GM23248 (cell line): ENCODE results near the gene MAML2.

Experiments used
- EZH2 ChIP-seq: fragments of 200-600 bp; sonication (generic); IDR thresholded peaks from 2 replicates; pipeline ENCODE4 v1.6.1; 2018; ENCODE audit warnings: antibody characterized with exemption, mild to moderate bottlenecking; ENCODE audit not compliant: insufficient read depth, poor library complexity, severe bottlenecking
- EZH2phosphoT487 ChIP-seq: fragments of 200-600 bp; sonication (generic); IDR thresholded peaks from 2 replicates; pipeline ENCODE4 v1.6.1; 2018; ENCODE audit warnings: antibody characterized with exemption, moderate library complexity, mild to moderate bottlenecking, low read depth; ENCODE audit not compliant: insufficient read depth

DNA sequence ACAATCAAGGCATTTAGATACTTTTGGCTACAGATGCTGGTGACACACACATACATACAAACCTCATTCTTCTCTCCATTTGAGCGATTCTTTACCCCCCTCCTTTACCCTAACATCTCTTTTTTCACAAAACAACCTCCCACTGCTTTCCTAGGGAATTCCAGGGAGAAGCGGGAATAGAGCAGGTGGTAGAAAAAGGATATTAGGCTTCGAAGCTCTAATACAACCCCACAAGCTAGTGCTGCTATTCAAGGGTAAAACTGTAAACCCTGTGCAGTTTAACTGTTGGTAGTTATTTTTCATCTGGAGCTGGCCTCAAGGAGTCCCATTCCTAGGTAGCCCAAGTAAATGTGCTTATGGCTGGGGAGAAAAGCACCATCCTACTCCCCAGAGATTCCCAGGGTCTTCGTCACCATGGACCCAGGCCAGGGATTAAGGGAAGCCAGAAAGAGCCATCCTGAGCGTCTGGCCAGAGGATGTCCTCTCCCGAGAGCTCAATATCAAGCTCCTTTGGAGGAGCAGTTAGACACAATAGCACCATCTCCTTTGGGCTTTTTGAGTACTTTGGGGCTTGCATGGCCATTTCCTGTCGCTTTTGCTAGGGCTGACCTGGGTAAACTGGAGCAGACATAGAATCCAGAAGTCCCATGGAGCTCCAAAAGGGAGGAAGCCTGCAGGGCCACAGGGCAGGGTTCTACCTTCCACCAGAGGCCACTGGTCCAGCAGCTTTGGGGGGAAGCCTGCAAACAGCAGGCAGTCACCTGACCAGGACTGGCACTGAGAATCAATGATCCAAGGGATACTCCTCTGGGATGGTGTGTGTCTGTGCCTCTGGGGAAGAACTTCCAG, 3.1 kb downstream of the MAML2 start:
- no peak for TF ChIP-seq EZH2phosphoT487
- TF ChIP-seq EZH2, result no peak
